HG03060 (cell line): ENCODE data around the gene XYLT1.

Experiments used
- ATAC-seq: cut with Tn5 transposase; IDR thresholded peaks from one replicate; pipeline ENCODE4 v1.9.1; 2021; ENCODE audit warnings: low read depth, moderate number of reproducible peaks; ENCODE audit not compliant: unreplicated experiment

The XYLT1 gene

GRCh38 chr16:17166095-17166494, 304.7 kb downstream of the XYLT1 start:
- no peak for ATAC-seq

- ATAC-seq = no peak
Observed at GRCh38 chr16:17162560-17162959, 308.2 kb downstream of the XYLT1 start.

- no peak for ATAC-seq
Observed at GRCh38 chr16:17160920-17161431, 309.8 kb downstream of the XYLT1 start.

- no peak for ATAC-seq
Observed at GRCh38 chr16:17160285-17160853, 310.4 kb downstream of the XYLT1 start.

- ATAC-seq = no peak
Observed at GRCh38 chr16:17159617-17160016, 311.1 kb downstream of the XYLT1 start.

- no peak for ATAC-seq
Observed at GRCh38 chr16:17155936-17156335, 314.8 kb downstream of the XYLT1 start.

GRCh38 chr16:17155485-17155884, 315.3 kb downstream of the XYLT1 start:
- no peak for ATAC-seq

- no peak for ATAC-seq
Observed at GRCh38 chr16:17154981-17155380, 315.8 kb downstream of the XYLT1 start.

- ATAC-seq = no peak
Observed at GRCh38 chr16:17152311-17152710, 318.4 kb downstream of the XYLT1 start.

GRCh38 chr16:17151335-17151734, 319.4 kb downstream of the XYLT1 start:
- no peak for ATAC-seq

- ATAC-seq = no peak
Observed at GRCh38 chr16:17149904-17150483, 320.8 kb downstream of the XYLT1 start.

GRCh38 chr16:17147942-17148341, 322.8 kb downstream of the XYLT1 start:
- ATAC-seq = no peak

GRCh38 chr16:17145029-17145428, 325.7 kb downstream of the XYLT1 start:
- no peak for ATAC-seq

GRCh38 chr16:17144431-17144830, 326.3 kb downstream of the XYLT1 start:
- ATAC-seq = no peak

- no peak for ATAC-seq
Observed at GRCh38 chr16:17143546-17144419, 327.0 kb downstream of the XYLT1 start.

GRCh38 chr16:17138801-17139200, 332.0 kb downstream of the XYLT1 start:
- ATAC-seq = no peak

GRCh38 chr16:17135439-17135838, 335.3 kb downstream of the XYLT1 start:
- ATAC-seq = no peak

- ATAC-seq = peak; percentile 70
Observed at GRCh38 chr16:17134586-17134985, 336.2 kb downstream of the XYLT1 start.

- no peak for ATAC-seq
Observed at GRCh38 chr16:17133851-17134250, 336.9 kb downstream of the XYLT1 start.

- ATAC-seq = no peak
Observed at GRCh38 chr16:17131351-17131750, 339.4 kb downstream of the XYLT1 start.

- ATAC-seq = no peak
Observed at GRCh38 chr16:17130733-17131132, 340.0 kb downstream of the XYLT1 start.
